MM.1S (cell line): ENCODE data around the gene COL21A1.

ENCODE experiments used
- CTCF ChIP-seq: fragments of 300-600 bp; sonication (generic); IDR thresholded peaks from 2 replicates; pipeline ENCODE4 v1.5.1; 2016; ENCODE audit warnings: antibody characterized with exemption, low read length, mixed read lengths
- EZH2 ChIP-seq: fragments of 300-600 bp; sonication (generic); optimal IDR thresholded peaks from 2 replicates; pipeline ENCODE3; 2017; ENCODE audit warnings: low read depth, mild to moderate bottlenecking, antibody characterized with exemption, low read length, mixed read lengths
- EZH2phosphoT487 ChIP-seq: fragments of 300-600 bp; sonication (generic); IDR thresholded peaks from 2 replicates; pipeline ENCODE4 v1.6.1; 2018; ENCODE audit warnings: antibody characterized with exemption, low read length

DNA sequence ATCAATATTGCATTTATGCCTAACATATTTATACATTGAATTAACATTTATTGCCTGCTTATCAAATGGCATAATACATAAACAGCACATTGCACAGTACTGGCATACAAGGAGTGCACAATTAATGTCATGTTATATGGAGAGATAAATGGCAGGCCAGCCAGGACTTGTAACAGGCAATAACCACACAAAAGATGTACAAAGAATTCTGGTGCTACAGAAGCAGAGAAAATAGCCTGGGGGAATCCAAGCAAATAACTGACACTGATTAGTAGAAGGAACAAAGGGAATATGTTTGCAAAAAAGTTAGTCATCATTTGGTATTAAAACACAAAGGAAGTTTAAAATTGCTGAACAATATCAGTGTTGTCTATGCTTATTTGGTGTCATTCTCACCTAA, 27.3 kb downstream of the COL21A1 start:
- TF ChIP-seq CTCF (no peak), EZH2phosphoT487 (no peak), EZH2 (no peak)
